Measurements from ENCODE around the gene AK2.

Gene AK2

GRCh38 chr1:33082575-33083108 lies 46.0 kb upstream of the AK2 start:
- H3K4me3 ChIP-seq (ENCODE audit: low read length): no peak overlapping the region
- TF ChIP-seq CTCF (IDR thresholded peaks at IDR 0.05; ENCODE audit: low read depth, low read length, poor library complexity, severe bottlenecking): no peak
- no peak for TF ChIP-seq EZH2phosphoT487 (IDR thresholded peaks at IDR 0.05; ENCODE audit: borderline replicate concordance, low read length)
- peaks cover 32% of the 10 kb centered on the region for H3K27me3 ChIP-seq (ENCODE audit: control insufficient read depth, low read length)

GRCh38 chr1:33081554-33082305 lies 45.0 kb upstream of the AK2 start:
- H3K27ac ChIP-seq (ENCODE audit: low read depth, low read length): no peak overlapping the region
- H3K4me2 ChIP-seq (ENCODE audit: low read length): peak overlapping the region; percentile 86
- H3F3A ChIP-seq (ENCODE audit: control insufficient read depth, insufficient read depth): no peaks in the 10 kb centered on the region
- no peaks in the 10 kb centered on the region for H3K36me3 ChIP-seq (ENCODE audit: control insufficient read depth, low read length)
- H3K79me2 ChIP-seq (ENCODE audit: control insufficient read depth, low read length): no peaks in the 10 kb centered on the region
- peaks cover 19% of the 10 kb centered on the region for H3K4me1 ChIP-seq (ENCODE audit: control insufficient read depth, low read length)
- TF ChIP-seq CTCF (IDR thresholded peaks at IDR 0.05; ENCODE audit: low read depth, low read length, poor library complexity, severe bottlenecking) (no peak), EZH2phosphoT487 (IDR thresholded peaks at IDR 0.05; ENCODE audit: borderline replicate concordance, low read length) (no peak)
- H3K27me3 ChIP-seq (ENCODE audit: control insufficient read depth, low read length): peaks cover 32% of the 10 kb centered on the region
- no peaks in the 10 kb centered on the region for H3K9me3 ChIP-seq (ENCODE audit: control insufficient read depth, insufficient read depth, low read length)
- no peaks in the 10 kb centered on the region for H4K20me1 ChIP-seq (ENCODE audit: control insufficient read depth, insufficient read depth, low read depth, low read length)
- H3K9me2 ChIP-seq (replicated peaks; ENCODE audit: control insufficient read depth, low read length): no peaks in the 10 kb centered on the region
- peak overlapping the region; percentile 79 for H3K4me3 ChIP-seq (ENCODE audit: low read length)

More at GRCh38 chr1:33082575-33083108, 46.0 kb upstream of the AK2 start:
- Histone ChIP-seq H3K9me3 (ENCODE audit: control insufficient read depth, insufficient read depth, low read length) (no peaks in the 10 kb centered on the region), H3K9me2 (replicated peaks; ENCODE audit: control insufficient read depth, low read length) (no peaks in the 10 kb centered on the region), H3K27ac (ENCODE audit: low read depth, low read length) (no peak overlapping the region), H3F3A (ENCODE audit: control insufficient read depth, insufficient read depth) (no peaks in the 10 kb centered on the region), H4K20me1 (ENCODE audit: control insufficient read depth, insufficient read depth, low read depth, low read length) (no peaks in the 10 kb centered on the region), H3K4me1 (ENCODE audit: control insufficient read depth, low read length) (peaks cover 26% of the 10 kb centered on the region), H3K4me2 (ENCODE audit: low read length) (no peak overlapping the region), H3K36me3 (ENCODE audit: control insufficient read depth, low read length) (no peaks in the 10 kb centered on the region), H3K79me2 (ENCODE audit: control insufficient read depth, low read length) (no peaks in the 10 kb centered on the region)

GRCh38 chr1:33080885-33081553 lies 44.3 kb upstream of the AK2 start, which contains the start of gene AZIN2:
AZIN2 (plus strand) TSS chr1:33081153; CDS start chr1:33082250, 1,097 bp downstream.
- Histone ChIP-seq H3K4me2 (ENCODE audit: low read length) (peak within 1 kb of the TSS; percentile 86), H3K79me2 (ENCODE audit: control insufficient read depth, low read length) (no peaks in the 10 kb centered on the region), H3K4me1 (ENCODE audit: control insufficient read depth, low read length) (peaks cover 15% of the 10 kb centered on the region), H3K9me3 (ENCODE audit: control insufficient read depth, insufficient read depth, low read length) (no peaks in the 10 kb centered on the region), H3K27me3 (ENCODE audit: control insufficient read depth, low read length) (peaks cover 32% of the 10 kb centered on the region), H3K27ac (ENCODE audit: low read depth, low read length) (no peak within 1 kb of the TSS), H4K20me1 (ENCODE audit: control insufficient read depth, insufficient read depth, low read depth, low read length) (no peaks in the 10 kb centered on the region), H3K36me3 (ENCODE audit: control insufficient read depth, low read length) (no peaks in the 10 kb centered on the region), H3K4me3 (ENCODE audit: low read length) (peak within 1 kb of the TSS; percentile 79), H3K9me2 (replicated peaks; ENCODE audit: control insufficient read depth, low read length) (no peaks in the 10 kb centered on the region), H3F3A (ENCODE audit: control insufficient read depth, insufficient read depth) (no peaks in the 10 kb centered on the region)
- TF ChIP-seq CTCF (IDR thresholded peaks at IDR 0.05; ENCODE audit: low read depth, low read length, poor library complexity, severe bottlenecking) (no peak), EZH2phosphoT487 (IDR thresholded peaks at IDR 0.05; ENCODE audit: borderline replicate concordance, low read length) (no peak)
